T follicular helper cell (primary cell): ENCODE data around the gene EIF3K.
A peak's percentile ranks its signal among the peaks of the same experiment; 100 is the strongest.
"Not testable (repeated sequence)": the region's sequence is repeated elsewhere in the genome, so short reads cannot be mapped to it uniquely, and the experiment has no call there.

Source experiments
- DNase-seq: peaks from one replicate; pipeline ENCODE4 v3.0.0-alpha.2; 2020; ENCODE audit warnings: low read depth
- total RNA-seq, 2 experiments: gene quantifications; one replicate each; lab custom pipeline; 2026; lab: John Stamatoyannopoulos, UW

Gene EIF3K
- total RNA-seq: 171 to 205 reads per million in 2 experiments

- peak; percentile 94 for DNase-seq
These were observed at the start of gene EIF3K for GRCh38 chr19:38618590-38619360. EIF3K (plus strand) TSS chr19:38619188; CDS start chr19:38619269, 81 bp downstream.

- DNase-seq: no peak
These were observed 49.5 kb upstream of the EIF3K start for GRCh38 chr19:38569368-38569983.

- DNase-seq: no peak
These were observed 47.3 kb upstream of the EIF3K start for GRCh38 chr19:38571682-38572081.

DNA sequence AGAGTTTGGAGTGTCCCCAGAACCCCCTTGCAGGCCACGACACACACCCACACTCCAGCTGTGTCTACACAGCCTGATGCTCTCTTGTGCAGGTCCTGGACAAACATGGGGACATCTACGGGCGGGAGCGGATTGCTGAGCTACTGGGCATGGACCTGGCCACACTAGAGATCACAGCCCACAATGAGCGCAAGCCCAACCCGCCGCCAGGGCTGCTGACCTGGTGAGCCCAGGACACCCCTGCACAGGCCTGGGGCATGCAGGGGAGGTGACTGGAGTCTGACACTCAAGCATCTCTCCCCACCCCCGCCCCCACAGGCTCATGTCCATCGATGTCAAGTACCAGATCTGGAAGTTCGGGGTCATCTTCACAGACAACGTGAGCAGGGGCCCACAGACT, 41.2 kb upstream of the EIF3K start:
- DNase-seq: no peak

GRCh38 chr19:38579304-38579703, 39.7 kb upstream of the EIF3K start:
- not testable (repeated sequence) for DNase-seq

- DNase-seq: no peak
These were observed 38.9 kb upstream of the EIF3K start for GRCh38 chr19:38580080-38580479.

DNA sequence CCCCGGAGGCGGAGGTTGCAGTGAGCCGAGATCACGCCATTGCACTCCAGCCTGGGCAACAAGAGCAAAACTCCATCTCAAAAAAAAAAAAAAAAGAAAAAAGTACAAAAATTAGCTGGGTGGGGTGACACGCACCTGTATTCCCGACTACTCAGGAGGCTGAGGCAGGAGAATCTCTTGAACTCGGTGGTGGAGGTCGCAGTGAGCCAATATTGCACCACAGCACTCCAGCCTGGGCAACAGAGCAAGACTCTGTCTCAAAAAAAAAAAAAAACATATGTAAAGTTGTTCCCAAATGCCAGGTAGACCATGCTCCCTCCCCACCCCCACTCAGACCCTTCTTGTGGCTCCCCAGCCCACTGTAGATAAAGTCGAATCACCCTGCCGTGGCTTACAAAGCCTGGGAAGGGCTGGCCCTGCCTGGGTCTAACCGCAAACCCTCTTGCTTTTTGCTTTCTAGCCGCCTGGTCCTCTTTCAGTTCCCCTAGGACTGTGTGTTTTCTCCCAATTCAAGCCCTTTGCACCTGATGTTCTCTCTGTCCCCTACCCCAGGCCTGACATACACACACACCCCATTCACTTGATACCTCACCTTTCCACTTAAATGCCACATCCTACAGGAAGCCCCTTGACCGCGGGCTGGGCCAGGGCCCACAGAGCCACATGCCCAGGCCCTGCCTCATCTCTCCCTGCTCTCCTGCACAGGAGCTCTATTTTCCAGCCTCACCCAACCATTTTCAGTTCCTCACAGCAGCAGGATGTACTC, 35.6 kb upstream of the EIF3K start:
- DNase-seq: no peak

DNA sequence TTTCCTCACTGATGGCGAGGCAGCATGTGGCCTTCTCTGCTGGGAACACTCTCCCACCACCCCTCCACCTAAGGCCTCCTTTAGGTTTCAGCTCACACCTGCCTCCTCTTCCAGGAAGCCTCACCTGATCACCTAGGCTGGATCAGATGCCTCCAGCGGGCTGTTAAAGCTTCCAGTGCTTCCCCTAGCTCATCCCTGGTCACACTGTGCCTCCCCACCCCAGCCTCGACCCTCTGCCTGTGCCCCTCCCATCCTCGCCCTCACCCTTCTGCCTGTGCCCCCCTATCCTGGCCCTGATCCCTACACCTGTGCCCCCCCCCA, 35.0 kb upstream of the EIF3K start:
- no peak for DNase-seq

DNA sequence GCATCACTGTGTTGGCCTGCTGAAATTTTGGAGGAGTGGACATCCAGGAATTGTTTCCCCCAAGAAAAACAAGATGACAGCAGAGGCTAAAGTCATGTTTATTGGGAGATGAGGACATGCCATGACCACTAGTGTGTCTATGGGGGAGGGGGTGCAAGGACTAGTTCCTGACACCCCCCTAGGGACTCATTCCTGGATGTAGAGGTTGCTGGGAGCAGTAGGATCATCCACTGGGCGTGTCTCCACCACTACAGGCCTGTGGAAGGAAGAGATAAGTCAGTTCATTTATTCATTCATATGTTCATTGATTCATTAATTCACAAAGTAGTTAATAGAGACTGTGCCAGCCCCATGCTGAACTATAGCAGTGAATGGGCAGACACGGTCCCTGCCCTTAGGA, 31.4 kb upstream of the EIF3K start:
- DNase-seq: no peak

GRCh38 chr19:38588041-38588440, 30.9 kb upstream of the EIF3K start:
- DNase-seq: no peak

- no peak for DNase-seq
These were observed 26.0 kb upstream of the EIF3K start for GRCh38 chr19:38592940-38593339.

DNA sequence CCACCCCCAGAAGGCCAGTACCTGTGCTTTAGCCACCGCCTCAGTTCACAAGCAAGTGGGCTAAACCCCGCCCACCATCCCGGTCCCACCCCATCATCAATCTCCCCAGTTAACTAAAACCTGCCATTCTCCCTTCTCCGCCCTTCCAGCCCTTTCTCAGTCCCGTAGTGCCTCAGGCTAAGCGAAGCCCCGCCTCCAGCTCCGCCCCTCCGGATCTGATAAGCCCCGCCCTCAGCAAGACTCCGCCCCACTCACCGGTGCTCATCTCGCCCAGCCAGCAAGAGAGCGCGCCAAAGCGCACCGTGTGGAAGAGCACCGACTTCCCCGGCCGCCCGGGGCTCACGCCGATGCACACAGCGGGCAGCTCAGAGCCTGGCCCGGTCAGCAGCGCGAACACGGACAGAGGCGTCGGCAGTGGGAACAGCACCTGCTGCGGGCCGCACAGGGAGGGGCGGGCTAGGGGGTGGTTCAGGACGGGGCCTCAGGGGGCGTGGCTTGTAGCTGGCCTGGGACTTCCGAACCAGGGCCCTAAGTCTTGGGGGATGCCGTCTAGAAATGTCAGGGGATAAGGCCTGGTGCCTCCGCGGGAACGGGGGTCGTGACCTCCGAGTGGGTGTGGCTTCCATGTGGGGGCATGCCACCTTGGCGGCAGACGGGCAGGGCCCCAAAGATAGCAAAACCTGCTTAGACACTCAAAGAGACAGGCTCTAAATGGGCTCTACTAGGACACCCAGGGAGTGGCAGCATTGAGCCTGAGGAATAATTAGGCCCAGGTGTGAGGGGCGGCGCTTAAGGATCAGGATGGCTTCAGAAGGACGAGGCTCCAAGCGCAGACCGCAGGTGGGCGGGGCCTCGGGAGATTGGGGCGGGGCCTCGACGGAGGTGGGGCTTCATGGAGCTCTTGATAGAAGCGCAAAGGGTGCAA, 22.7 kb upstream of the EIF3K start:
- no peak for DNase-seq

DNA sequence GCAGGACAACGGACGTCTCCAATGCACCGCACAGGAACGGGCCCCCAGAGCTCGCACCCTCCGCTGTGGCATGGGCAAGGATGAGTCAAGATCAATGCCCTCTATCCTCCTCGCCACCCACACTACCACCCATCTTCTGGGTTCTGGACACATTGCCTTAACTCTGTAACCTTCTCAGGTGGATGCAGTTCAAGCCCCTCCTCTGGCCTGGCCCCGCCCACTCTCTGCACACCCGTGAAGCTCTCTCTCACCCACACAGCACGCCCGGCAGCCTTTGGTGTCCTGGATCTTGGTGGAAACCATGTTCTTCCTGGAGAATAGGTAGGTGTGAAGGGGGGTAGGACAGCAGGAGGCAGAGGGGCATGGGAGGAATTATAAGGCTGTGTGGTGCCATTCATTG, 21.9 kb upstream of the EIF3K start:
- DNase-seq: no peak

GRCh38 chr19:38599722-38600121, 19.3 kb upstream of the EIF3K start:
- no peak for DNase-seq

- DNase-seq: not testable (repeated sequence)
These were observed 16.1 kb upstream of the EIF3K start for GRCh38 chr19:38602856-38603255.

GRCh38 chr19:38606131-38606530, 12.9 kb upstream of the EIF3K start:
- DNase-seq: no peak

GRCh38 chr19:38614289-38614688, 4.7 kb upstream of the EIF3K start:
- no peak for DNase-seq

DNA sequence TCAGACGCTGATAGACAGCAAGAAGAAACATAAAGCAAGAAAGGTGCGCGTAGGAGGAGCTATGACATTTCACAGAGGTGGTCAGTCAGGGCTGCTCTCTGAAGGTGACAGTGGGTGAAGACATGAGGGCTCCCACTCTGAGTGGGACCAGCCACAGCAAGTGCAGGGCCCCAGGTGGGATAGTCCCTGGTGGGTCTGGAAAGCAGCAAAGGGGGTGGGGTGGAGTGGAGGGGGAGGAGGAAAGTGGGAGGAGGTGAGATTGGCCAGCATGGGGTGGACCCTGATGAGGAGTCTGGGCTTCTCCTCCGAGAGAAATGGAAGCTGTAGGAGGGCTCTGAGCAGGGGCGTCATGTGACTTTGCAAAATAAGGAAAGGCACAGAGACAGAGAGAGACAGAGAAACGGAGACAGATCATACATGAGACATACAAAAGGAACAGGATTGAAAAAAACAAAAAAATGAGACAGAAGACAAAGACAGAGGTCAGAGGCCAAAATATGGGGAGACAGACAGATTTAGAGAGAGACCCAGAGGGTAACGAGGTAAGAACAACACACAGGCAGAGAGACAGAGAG, 3.9 kb upstream of the EIF3K start:
- DNase-seq: no peak

GRCh38 chr19:38616265-38616664, 2.7 kb upstream of the EIF3K start:
- no peak for DNase-seq

DNA sequence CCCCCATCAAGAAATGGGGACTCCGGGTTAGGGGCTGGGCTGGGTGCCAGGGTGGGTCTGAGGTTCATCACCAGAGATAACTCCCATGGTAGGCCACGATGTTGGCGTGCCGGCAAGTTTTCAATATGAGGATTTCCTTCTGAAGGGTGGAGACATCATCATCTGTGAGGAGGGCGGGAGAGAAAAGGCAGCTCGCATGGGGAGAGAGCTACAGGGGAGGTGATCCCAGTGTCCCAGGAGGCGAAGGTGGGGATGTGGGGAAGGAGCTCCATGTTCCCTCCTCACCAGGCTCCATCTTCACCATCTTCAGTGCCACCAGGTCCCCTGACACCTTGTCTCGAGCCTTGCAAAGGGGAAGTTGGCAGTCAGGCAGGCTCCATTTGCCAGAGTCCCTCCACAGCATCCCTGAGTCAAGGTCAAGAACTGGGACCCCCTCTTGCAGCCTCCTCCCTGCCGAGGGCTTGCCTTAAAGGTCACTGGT, 1.7 kb upstream of the EIF3K start:
- no peak for DNase-seq
